Duodenal mucosa (tissue), 2 donors: ENCODE measurements around the gene SSNA1.

Experiments
- H3K27ac ChIP-seq: one replicate; pipeline ENCODE4 v1.7.0; 2013; ENCODE audit warnings: low read depth, low read length
- H3K27me3 ChIP-seq, 2 donors: one replicate each; pipeline ENCODE4 v1.7.0; 2013; ENCODE audit warnings: low read length in 2 of 2, control low read depth in 1 of 2; ENCODE audit not compliant: insufficient read depth in 2 of 2, control insufficient read depth in 1 of 2
- H3K36me3 ChIP-seq, 2 donors: one replicate each; pipeline ENCODE4 v1.7.0; 2013; ENCODE audit warnings: low read length in 2 of 2, control low read depth in 1 of 2; ENCODE audit not compliant: insufficient read depth in 2 of 2, control insufficient read depth in 1 of 2
- H3K4me1 ChIP-seq, 2 donors: one replicate each; pipeline ENCODE4 v1.7.0; 2013; ENCODE audit warnings: low read length in 2 of 2, control low read depth in 1 of 2; ENCODE audit not compliant: insufficient read depth in 2 of 2, control insufficient read depth in 1 of 2
- H3K4me3 ChIP-seq, 2 donors: one replicate each; pipeline ENCODE4 v1.7.0; 2013; ENCODE audit warnings: low read length in 2 of 2, low read depth in 1 of 2
- H3K9ac ChIP-seq, 2 donors: one replicate each; pipeline ENCODE4 v1.7.0; 2013; ENCODE audit warnings: low read length in 2 of 2, low read depth in 1 of 2
- H3K9me3 ChIP-seq, 2 donors: one replicate each; pipeline ENCODE4 v1.7.0; 2013; ENCODE audit warnings: low read length in 2 of 2, control low read depth in 1 of 2; ENCODE audit not compliant: control insufficient read depth in 1 of 2

SSNA1 gene

GRCh38 chr9:137201205-137201868 lies 12.9 kb downstream of the SSNA1 start:
- Histone ChIP-seq H3K27me3 (no peaks in the 10 kb centered on the region), H3K4me1 (peaks cover 42 to 63% of the 10 kb centered on the region in 2 donors), H3K9me3 (no peaks in the 10 kb centered on the region), H3K9ac (peak overlapping the region; percentile 61 to 88), H3K4me3 (peak overlapping the region; percentile 81), H3K36me3 (no peaks in the 10 kb centered on the region), H3K27ac (peak overlapping the region; percentile 70)

- Histone ChIP-seq H3K4me3 (no peak overlapping the region), H3K4me1 (peaks cover 46 to 69% of the 10 kb centered on the region in 2 donors), H3K36me3 (peaks cover 0 to 6% of the 10 kb centered on the region in 2 donors), H3K9me3 (no peaks in the 10 kb centered on the region), H3K27ac (no peak overlapping the region), H3K27me3 (no peaks in the 10 kb centered on the region), H3K9ac (no peak overlapping the region)
Observed at GRCh38 chr9:137202966-137203365, 14.5 kb downstream of the SSNA1 start.

GRCh38 chr9:137204731-137205125 lies 16.3 kb downstream of the SSNA1 start:
- H3K27me3 ChIP-seq: no peaks in the 10 kb centered on the region
- peaks cover 0 to 9% of the 10 kb centered on the region in 2 donors for H3K36me3 ChIP-seq
- H3K9ac ChIP-seq: peak overlapping the region; percentile 83 to 95
- peak overlapping the region; percentile 99 for H3K4me3 ChIP-seq
- no peak overlapping the region for H3K27ac ChIP-seq
- H3K9me3 ChIP-seq: no peaks in the 10 kb centered on the region
- peaks cover 40 to 53% of the 10 kb centered on the region in 2 donors for H3K4me1 ChIP-seq

- Histone ChIP-seq H3K27me3 (no peaks in the 10 kb centered on the region), H3K4me3 (peak within 1 kb of the TSS; percentile 99), H3K27ac (peak within 1 kb of the TSS; percentile 70), H3K36me3 (peaks cover 0 to 9% of the 10 kb centered on the region in 2 donors), H3K4me1 (peaks cover 40 to 53% of the 10 kb centered on the region in 2 donors), H3K9ac (peak within 1 kb of the TSS; percentile 83 to 95), H3K9me3 (no peaks in the 10 kb centered on the region)
Observed at GRCh38 chr9:137205126-137206069, 16.9 kb downstream of the SSNA1 start, which contains the start of the genes NDOR1 and TMEM203. Gene NDOR1, plus strand, starts transcription at chr9:137205700. Its CDS starts 78 bp downstream, at chr9:137205778. Gene TMEM203, minus strand, starts transcription at chr9:137205648. Its CDS starts 234 bp downstream, at chr9:137205414.

- H3K4me1 ChIP-seq: peaks cover 34 to 48% of the 10 kb centered on the region in 2 donors
- peak overlapping the region; percentile 83 to 95 for H3K9ac ChIP-seq
- peak overlapping the region; percentile 99 for H3K4me3 ChIP-seq
- H3K36me3 ChIP-seq: peaks cover 0 to 9% of the 10 kb centered on the region in 2 donors
- no peak overlapping the region for H3K27ac ChIP-seq
- no peaks in the 10 kb centered on the region for H3K9me3 ChIP-seq
- no peaks in the 10 kb centered on the region for H3K27me3 ChIP-seq
Observed at GRCh38 chr9:137206602-137207001, 18.1 kb downstream of the SSNA1 start.

- no peaks in the 10 kb centered on the region for H3K9me3 ChIP-seq
- H3K36me3 ChIP-seq: peaks cover 0 to 17% of the 10 kb centered on the region in 2 donors
- H3K27me3 ChIP-seq: no peaks in the 10 kb centered on the region
- no peak overlapping the region for H3K4me3 ChIP-seq
- peaks cover 5 to 10% of the 10 kb centered on the region in 2 donors for H3K4me1 ChIP-seq
- H3K27ac ChIP-seq: no peak overlapping the region
- no peak overlapping the region for H3K9ac ChIP-seq
Observed at GRCh38 chr9:137211532-137211931, 23.1 kb downstream of the SSNA1 start.

- H3K36me3 ChIP-seq: peaks cover 0 to 11% of the 10 kb centered on the region in 2 donors
- no peaks in the 10 kb centered on the region for H3K9me3 ChIP-seq
- no peak overlapping the region for H3K4me3 ChIP-seq
- H3K4me1 ChIP-seq: peaks cover 0 to 10% of the 10 kb centered on the region in 2 donors
- no peak overlapping the region for H3K27ac ChIP-seq
- H3K27me3 ChIP-seq: no peaks in the 10 kb centered on the region
- no peak overlapping the region for H3K9ac ChIP-seq
Observed at GRCh38 chr9:137212520-137212919, 24.0 kb downstream of the SSNA1 start.

GRCh38 chr9:137213160-137214060 lies 24.9 kb downstream of the SSNA1 start:
- peaks cover 0 to 11% of the 10 kb centered on the region in 2 donors for H3K36me3 ChIP-seq
- H3K27ac ChIP-seq: no peak overlapping the region

GRCh38 chr9:137214620-137215019 lies 26.1 kb downstream of the SSNA1 start:
- H3K27ac ChIP-seq: no peak overlapping the region
- no peak overlapping the region for H3K4me3 ChIP-seq
- peaks cover 9 to 31% of the 10 kb centered on the region in 2 donors for H3K4me1 ChIP-seq
- H3K36me3 ChIP-seq: peaks cover 0 to 8% of the 10 kb centered on the region in 2 donors
- H3K9me3 ChIP-seq: no peaks in the 10 kb centered on the region
- H3K9ac ChIP-seq: no peak overlapping the region
- no peaks in the 10 kb centered on the region for H3K27me3 ChIP-seq

More at GRCh38 chr9:137213160-137214060, 24.9 kb downstream of the SSNA1 start:
- Histone ChIP-seq H3K27me3 (no peaks in the 10 kb centered on the region), H3K9me3 (no peaks in the 10 kb centered on the region), H3K4me1 (peaks cover 1 to 19% of the 10 kb centered on the region in 2 donors), H3K9ac (no peak overlapping the region), H3K4me3 (no peak overlapping the region)
